Natural killer cell treated with Interleukin-12 subunit alpha and Interleukin-12 subunit beta and Interleukin-15 and Interleukin-18, amount 100 ng/mL, for 72 hours (primary cell): ENCODE measurements around the gene LIN37. TPM values are rescaled to one million over a fixed set of nuclear protein-coding genes. Genes with fewer than 3 reads are reported as not detected.

Source experiments
- ATAC-seq, 2 donors: fragments of 150-1000 bp; cut with Tn5 transposase in 1 of 2; sonication (Bioruptor Pico), chemical (Tn5 transposase) in 1 of 2; 2 replicates each; pipeline ENCODE4 v1.10.0; 2021
- DNase-seq: peaks from one replicate; pipeline ENCODE4 v3.0.0; 2022; ENCODE audit warnings: low spot score
- H3K27ac Mint-ChIP-seq, 2 donors: 1 replicate in 1 of 2; 2 replicates in 1 of 2; pipeline ENCODE4 v1.8.0; 2022; ENCODE audit warnings: mixed read lengths in 2 of 2, mild to moderate bottlenecking in 1 of 2, moderate library complexity in 1 of 2
- H3K27me3 Mint-ChIP-seq, 2 donors: 1 replicate in 1 of 2; 2 replicates in 1 of 2; pipeline ENCODE4 v1.8.0; 2022; ENCODE audit warnings: mixed read lengths in 2 of 2
- H3K36me3 Mint-ChIP-seq: one replicate; pipeline ENCODE4 v1.8.0; 2022; ENCODE audit warnings: mixed read lengths
- H3K4me1 Mint-ChIP-seq, 2 donors: 1 replicate in 1 of 2; 2 replicates in 1 of 2; pipeline ENCODE4 v1.8.0; 2022; ENCODE audit warnings: low read depth in 2 of 2, mixed read lengths in 2 of 2, mild to moderate bottlenecking in 1 of 2
- H3K4me3 Mint-ChIP-seq: one replicate; pipeline ENCODE4 v1.8.0; 2022; ENCODE audit warnings: mixed read lengths
- H3K9me3 Mint-ChIP-seq: 2 replicates; pipeline ENCODE4 v1.8.0; 2022; ENCODE audit warnings: mixed read lengths
- total RNA-seq, 2 donors: library from RNA; stranded (reverse); gene quantifications; one replicate each; pipeline ENCODE4 v1.2.3, GENCODE V29; 2022

Gene LIN37
- total RNA-seq, 2 donors from 2014 or later = 9.6 to 24.7 TPM

- no peak overlapping the region for H3K4me3 Mint-ChIP-seq
- ATAC-seq (peak; percentile 3 to 12), DNase-seq (no peak)
- peaks cover 14 to 15% of the 10 kb centered on the region in 2 donors for H3K27me3 Mint-ChIP-seq
- peaks cover 8 to 9% of the 10 kb centered on the region in 2 donors for H3K4me1 Mint-ChIP-seq
- H3K27ac Mint-ChIP-seq = no peak overlapping the region
- H3K36me3 Mint-ChIP-seq = no peaks in the 10 kb centered on the region
- no peaks in the 10 kb centered on the region for H3K9me3 Mint-ChIP-seq
Measured at GRCh38 chr19:35796645-35797542, 48.5 kb downstream of the LIN37 start.

GRCh38 chr19:35797663-35798062, 49.3 kb downstream of the LIN37 start:
- ATAC-seq = peak; percentile 49 to 65
- H3K4me3 Mint-ChIP-seq = no peak overlapping the region

GRCh38 chr19:35801828-35802227, 53.5 kb downstream of the LIN37 start:
- ATAC-seq (no peak), DNase-seq (no peak)
- Mint-ChIP-seq H3K9me3 (no peaks in the 10 kb centered on the region), H3K27me3 (peaks cover 7 to 9% of the 10 kb centered on the region in 2 donors), H3K4me1 (peaks cover 21 to 23% of the 10 kb centered on the region in 2 donors), H3K36me3 (no peaks in the 10 kb centered on the region), H3K4me3 (no peak overlapping the region), H3K27ac (no peak overlapping the region)

More at GRCh38 chr19:35797663-35798062, 49.3 kb downstream of the LIN37 start:
- Mint-ChIP-seq H3K4me1 (peaks cover 8 to 9% of the 10 kb centered on the region in 2 donors), H3K36me3 (no peaks in the 10 kb centered on the region), H3K27ac (no peak overlapping the region), H3K9me3 (no peaks in the 10 kb centered on the region), H3K27me3 (peaks cover 14 to 15% of the 10 kb centered on the region in 2 donors)
- DNase-seq = no peak

Other genes with a start within 250 kb of the LIN37 start
- 1 to 10 TPM in 1 of 2 donors, not detected in 1; 1.8 TPM for gene DMKN, start 234.9 kb upstream of the LIN37 start, total RNA-seq
- not detected for gene SBSN, start 220.3 kb upstream of the LIN37 start, total RNA-seq
- not detected for gene GAPDHS, start 215.1 kb upstream of the LIN37 start, total RNA-seq
- gene TMEM147, start 202.9 kb upstream of the LIN37 start, total RNA-seq = 10 to 100 TPM; 25.3 to 34.4 TPM
- not detected for gene ATP4A, start 184.9 kb upstream of the LIN37 start, total RNA-seq
- gene PMIS2, start 162.4 kb upstream of the LIN37 start, total RNA-seq = not detected
- gene HAUS5, start 135.8 kb upstream of the LIN37 start, total RNA-seq = 10 to 100 TPM; 29.2 to 55.0 TPM
- gene RBM42, start 119.5 kb upstream of the LIN37 start, total RNA-seq = 100 to 1,000 TPM; 109 to 110 TPM
- gene ETV2, start 106.8 kb upstream of the LIN37 start, total RNA-seq = 1 to 10 TPM in 1 of 2 donors, under 1 TPM in 1; 0.39 to 1.2 TPM
- 100 to 1,000 TPM; 363 to 400 TPM for gene COX6B1, start 100.3 kb upstream of the LIN37 start, total RNA-seq
- under 1 TPM; 0.38 to 0.70 TPM for gene UPK1A, start 82.1 kb upstream of the LIN37 start, total RNA-seq
- 100 to 1,000 TPM; 191 to 295 TPM for gene ZBTB32, start 44.0 kb upstream of the LIN37 start, total RNA-seq
- gene KMT2B, start 30.6 kb upstream of the LIN37 start, total RNA-seq = 100 to 1,000 TPM in 1 of 2 donors, 10 to 100 TPM in 1; 80.1 to 137 TPM
- 100 to 1,000 TPM in 1 of 2 donors, 10 to 100 TPM in 1; 80.4 to 193 TPM for gene IGFLR1, start 6.1 kb upstream of the LIN37 start, total RNA-seq
- gene U2AF1L4, start 3.2 kb upstream of the LIN37 start, total RNA-seq = 10 to 100 TPM; 17.0 to 19.1 TPM
- 10 to 100 TPM; 66.4 to 84.2 TPM for gene PSENEN, start 2.9 kb upstream of the LIN37 start, total RNA-seq
- gene HSPB6, start 8.5 kb downstream of the LIN37 start, total RNA-seq = not detected
- gene PROSER3, start 9.6 kb downstream of the LIN37 start, total RNA-seq = 10 to 100 TPM; 36.2 to 53.8 TPM
- 10 to 100 TPM; 31.5 to 45.0 TPM for gene ARHGAP33, start 27.0 kb downstream of the LIN37 start, total RNA-seq
- not detected for gene PRODH2, start 64.3 kb downstream of the LIN37 start, total RNA-seq
- gene NPHS1, start 103.9 kb downstream of the LIN37 start, total RNA-seq = not detected
- gene KIRREL2, start 108.3 kb downstream of the LIN37 start, total RNA-seq = 1 to 10 TPM; 1.3 to 2.2 TPM
- 1 to 10 TPM; 1.9 TPM for gene APLP1, start 120.0 kb downstream of the LIN37 start, total RNA-seq
- gene NFKBID, start 152.0 kb downstream of the LIN37 start, total RNA-seq = 10 to 100 TPM; 54.4 to 68.7 TPM
- gene HCST, start 154.0 kb downstream of the LIN37 start, total RNA-seq = 100 to 1,000 TPM; 154 to 228 TPM
- 100 to 1,000 TPM in 1 of 2 donors, 10 to 100 TPM in 1; 65.3 to 235 TPM for gene TYROBP, start 159.7 kb downstream of the LIN37 start, total RNA-seq
- 10 to 100 TPM in 1 of 2 donors, 1 to 10 TPM in 1; 4.6 to 10.6 TPM for gene LRFN3, start 187.8 kb downstream of the LIN37 start, total RNA-seq
- 10 to 100 TPM; 17.6 to 21.4 TPM for gene SDHAF1, start 246.6 kb downstream of the LIN37 start, total RNA-seq